Cardiac muscle cell (in vitro differentiated cells and primary cell): ENCODE data around the gene TP73. TPM values are rescaled to one million over a fixed set of nuclear protein-coding genes. Genes with fewer than 3 reads are reported as not detected.

Source experiments
- DNase-seq, 2 donors: peaks; one replicate each; pipeline versions ENCODE4 v3.0.0 to v3.0.0-alpha.2; 2010 to 2017; ENCODE audit warnings: low read depth in 1 of 2, low spot score in 1 of 2
- H3K27ac ChIP-seq: fragments of 200-600 bp; sonication (generic); 2 replicates; pipeline ENCODE4 v1.5.1; 2016
- H3K27me3 ChIP-seq: fragments of 200-600 bp; sonication (generic); 2 replicates; pipeline ENCODE4 v1.6.0; 2016; ENCODE audit warnings: control low read depth
- H3K36me3 ChIP-seq: fragments of 200-600 bp; sonication (generic); 2 replicates; pipeline ENCODE4 v1.5.1; 2016; ENCODE audit warnings: control low read depth
- H3K4me1 ChIP-seq: fragments of 200-600 bp; sonication (generic); 2 replicates; pipeline ENCODE4 v1.8.1; 2017; ENCODE audit warnings: low read depth, mild to moderate bottlenecking, mixed run types
- H3K4me3 ChIP-seq: fragments of 200-600 bp; sonication (generic); 2 replicates; pipeline ENCODE4 v1.5.1; 2016; ENCODE audit warnings: mild to moderate bottlenecking
- H3K9me3 ChIP-seq: fragments of 200-600 bp; sonication (generic); 2 replicates; pipeline ENCODE4 v1.5.1; 2017; ENCODE audit warnings: low read depth, mild to moderate bottlenecking, control low read depth
- polyA plus RNA-seq: library from polyadenylated mRNA; unstranded; fragments of >200 nt; fragmentation: Nextera tagmentation; extraction: Ambion mirVana; gene quantifications from 2 replicates; pipeline ENCODE4 v1.2.1, GENCODE V29; 2016
- total RNA-seq: library from RNA; depleted of rRNA; stranded (reverse); fragments of >200 nt; gene quantifications from 2 replicates; pipeline ENCODE4 v1.2.3, GENCODE V29; 2016
- TF ChIP-seq, protein P1 (sequence below): IDR thresholded peaks from 2 replicates; pipeline ENCODE4 v1.5.1; 2012; ENCODE audit warnings: low read depth, mild to moderate bottlenecking, low read length

TP73 gene
- total and polyA plus RNA-seq, 2 experiments from 2014 or later = 0.87 TPM; not detected in 1

- no peak overlapping the region for H3K4me3 ChIP-seq
Observed at GRCh38 chr1:3756394-3756793, 104.1 kb downstream of the TP73 start.

DNA sequence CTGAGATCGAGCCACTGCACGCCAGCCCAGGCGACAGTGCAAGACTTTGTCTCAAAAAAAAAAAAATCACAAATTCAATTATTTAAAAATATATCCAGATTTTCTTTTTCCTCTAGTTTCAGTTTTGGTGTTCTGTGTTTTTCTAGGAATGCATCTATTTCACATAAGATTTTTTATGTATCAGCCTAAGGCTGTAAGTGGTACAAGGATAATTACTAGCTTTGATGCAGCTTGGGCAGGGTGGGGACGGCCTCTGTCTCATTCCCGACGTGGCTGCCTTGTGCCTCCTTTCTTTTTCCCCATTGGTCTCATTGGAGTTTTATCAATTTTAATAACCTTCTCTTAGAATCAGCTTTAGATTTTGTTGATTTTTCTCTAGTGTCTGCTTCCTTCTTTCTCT lies 106.8 kb downstream of the TP73 start:
- Histone ChIP-seq H3K4me1 (no peaks in the 10 kb centered on the region), H3K9me3 (no peaks in the 10 kb centered on the region), H3K4me3 (no peak overlapping the region), H3K36me3 (no peaks in the 10 kb centered on the region), H3K27me3 (peaks cover 6% of the 10 kb centered on the region), H3K27ac (no peak overlapping the region)
- TF ChIP-seq, protein P1, sequence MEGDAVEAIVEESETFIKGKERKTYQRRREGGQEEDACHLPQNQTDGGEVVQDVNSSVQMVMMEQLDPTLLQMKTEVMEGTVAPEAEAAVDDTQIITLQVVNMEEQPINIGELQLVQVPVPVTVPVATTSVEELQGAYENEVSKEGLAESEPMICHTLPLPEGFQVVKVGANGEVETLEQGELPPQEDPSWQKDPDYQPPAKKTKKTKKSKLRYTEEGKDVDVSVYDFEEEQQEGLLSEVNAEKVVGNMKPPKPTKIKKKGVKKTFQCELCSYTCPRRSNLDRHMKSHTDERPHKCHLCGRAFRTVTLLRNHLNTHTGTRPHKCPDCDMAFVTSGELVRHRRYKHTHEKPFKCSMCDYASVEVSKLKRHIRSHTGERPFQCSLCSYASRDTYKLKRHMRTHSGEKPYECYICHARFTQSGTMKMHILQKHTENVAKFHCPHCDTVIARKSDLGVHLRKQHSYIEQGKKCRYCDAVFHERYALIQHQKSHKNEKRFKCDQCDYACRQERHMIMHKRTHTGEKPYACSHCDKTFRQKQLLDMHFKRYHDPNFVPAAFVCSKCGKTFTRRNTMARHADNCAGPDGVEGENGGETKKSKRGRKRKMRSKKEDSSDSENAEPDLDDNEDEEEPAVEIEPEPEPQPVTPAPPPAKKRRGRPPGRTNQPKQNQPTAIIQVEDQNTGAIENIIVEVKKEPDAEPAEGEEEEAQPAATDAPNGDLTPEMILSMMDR = no peak
- DNase-seq = no peak

More at GRCh38 chr1:3756394-3756793, 104.1 kb downstream of the TP73 start:
- H3K36me3 ChIP-seq = no peaks in the 10 kb centered on the region
- H3K9me3 ChIP-seq = no peaks in the 10 kb centered on the region
- TF ChIP-seq, protein P1 = no peak
- H3K4me1 ChIP-seq = no peaks in the 10 kb centered on the region
- H3K27me3 ChIP-seq = peaks cover 6% of the 10 kb centered on the region
- no peak for DNase-seq
- H3K27ac ChIP-seq = no peak overlapping the region

DNA sequence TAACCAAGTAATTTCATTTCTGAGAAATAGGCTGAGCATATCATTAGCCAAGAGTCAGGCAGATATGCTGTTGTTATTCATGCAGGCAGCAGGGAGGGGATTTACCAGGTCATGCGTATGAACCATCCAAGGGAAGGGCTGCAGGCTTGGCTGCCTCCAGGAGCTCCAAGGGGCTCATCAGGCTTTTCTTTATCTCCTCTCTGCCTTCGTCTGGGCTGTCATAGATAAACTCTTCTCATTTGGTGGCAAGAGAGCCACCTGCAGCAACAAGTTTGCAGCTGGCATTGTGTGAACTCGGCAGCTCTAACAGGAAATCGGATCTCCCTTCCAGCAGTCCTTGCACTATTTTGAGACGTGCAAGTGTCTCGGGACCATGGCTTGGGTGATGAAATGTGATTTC lies 107.5 kb downstream of the TP73 start:
- Histone ChIP-seq H3K27me3 (peaks cover 6% of the 10 kb centered on the region), H3K27ac (no peak overlapping the region), H3K9me3 (no peaks in the 10 kb centered on the region), H3K4me3 (no peak overlapping the region), H3K36me3 (no peaks in the 10 kb centered on the region), H3K4me1 (no peaks in the 10 kb centered on the region)
- TF ChIP-seq, protein P1 = no peak
- no peak for DNase-seq

DNA sequence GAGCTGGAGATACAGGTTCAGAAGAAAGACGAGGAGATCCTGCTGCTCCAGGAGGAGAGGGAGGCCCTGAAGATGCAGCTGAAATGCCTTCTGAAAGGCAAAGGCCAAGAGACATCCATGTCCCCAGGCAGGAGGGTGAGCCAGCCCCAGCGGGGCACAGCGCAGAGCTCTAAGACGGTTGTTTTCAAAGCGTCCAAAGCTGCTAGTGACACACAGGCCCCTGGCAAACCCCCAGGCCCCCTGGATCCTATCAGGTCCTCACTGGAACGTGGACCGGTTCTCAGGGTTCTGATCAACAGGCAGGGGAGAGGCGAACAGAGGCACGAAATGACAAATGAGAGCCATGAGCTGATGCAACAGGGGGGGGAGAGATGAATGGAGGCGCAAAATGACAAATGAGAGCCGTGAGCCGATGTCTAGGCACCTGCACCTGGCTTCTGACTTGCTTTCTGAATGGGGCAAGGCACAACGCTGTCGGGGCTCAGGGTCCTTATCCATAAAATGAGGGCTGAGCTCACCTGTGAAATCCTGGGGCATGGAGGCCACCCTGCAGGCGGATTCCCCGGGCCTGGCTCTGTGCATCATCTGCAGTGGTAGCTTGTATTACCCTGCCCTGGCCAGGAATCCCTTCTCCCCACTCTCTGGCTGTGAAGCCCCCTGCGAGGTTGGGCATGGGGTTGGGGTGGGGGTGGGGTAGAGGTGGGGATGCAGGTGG lies 109.1 kb downstream of the TP73 start:
- Histone ChIP-seq H3K4me1 (no peaks in the 10 kb centered on the region), H3K4me3 (no peak overlapping the region), H3K36me3 (no peaks in the 10 kb centered on the region), H3K27me3 (peaks cover 3% of the 10 kb centered on the region), H3K27ac (no peak overlapping the region), H3K9me3 (no peaks in the 10 kb centered on the region)
- TF ChIP-seq, protein P1 = no peak
- DNase-seq = no peak

GRCh38 chr1:3762151-3762872 lies 110.0 kb downstream of the TP73 start:
- H3K4me1 ChIP-seq = no peaks in the 10 kb centered on the region
- no peaks in the 10 kb centered on the region for H3K36me3 ChIP-seq
- no peak overlapping the region for H3K4me3 ChIP-seq
- TF ChIP-seq, protein P1 = no peak
- peaks cover 3% of the 10 kb centered on the region for H3K27me3 ChIP-seq
- H3K27ac ChIP-seq = no peak overlapping the region
- no peaks in the 10 kb centered on the region for H3K9me3 ChIP-seq
- no peak for DNase-seq
